HPDE6-E6E7 (cell line): ENCODE results near the gene MYH1.
"Not testable (repeated sequence)": the region's sequence is repeated elsewhere in the genome, so short reads cannot be mapped to it uniquely, and the experiment has no call there.

Experiments
- DNase-seq: peaks from one replicate; pipeline ENCODE4 v3.0.0; 2011; ENCODE audit warnings: missing footprints; ENCODE audit errors: extremely low spot score

The MYH1 gene

GRCh38 chr17:10518271-10519037 is at the start of gene MYH1:
MYH1 (minus strand) TSS chr17:10518542; CDS start chr17:10516642, 1,900 bp downstream.
- no peak for DNase-seq

- no peak for DNase-seq
Measured at GRCh38 chr17:10563991-10564660, 45.8 kb upstream of the MYH1 start.

- no peak for DNase-seq
Measured at GRCh38 chr17:10558049-10558448, 39.7 kb upstream of the MYH1 start.

GRCh38 chr17:10557422-10557821 is 39.1 kb upstream of the MYH1 start:
- no peak for DNase-seq

GRCh38 chr17:10556301-10557005 is 38.1 kb upstream of the MYH1 start:
- DNase-seq = no peak

- no peak for DNase-seq
Measured at GRCh38 chr17:10550014-10550413, 31.7 kb upstream of the MYH1 start.

GRCh38 chr17:10549096-10549842 is 30.9 kb upstream of the MYH1 start, which contains the start of gene MYH2:
MYH2 (minus strand) TSS chr17:10549658; CDS start chr17:10547920, 1,738 bp downstream.
- no peak for DNase-seq

GRCh38 chr17:10547351-10547750 is 29.0 kb upstream of the MYH1 start:
- no peak for DNase-seq

- not testable (repeated sequence) for DNase-seq
Measured at GRCh38 chr17:10543486-10543885, 25.1 kb upstream of the MYH1 start.

GRCh38 chr17:10541179-10541578 is 22.8 kb upstream of the MYH1 start:
- DNase-seq = not testable (repeated sequence)

GRCh38 chr17:10532026-10532425 is 13.7 kb upstream of the MYH1 start:
- DNase-seq = no peak

- DNase-seq = no peak
Measured at GRCh38 chr17:10527419-10527818, 9.1 kb upstream of the MYH1 start.

GRCh38 chr17:10526517-10526916 is 8.2 kb upstream of the MYH1 start:
- no peak for DNase-seq

GRCh38 chr17:10523064-10523463 is 4.7 kb upstream of the MYH1 start:
- DNase-seq = no peak

GRCh38 chr17:10521949-10522348 is 3.6 kb upstream of the MYH1 start:
- DNase-seq = no peak

GRCh38 chr17:10516638-10517037 is 1.7 kb downstream of the MYH1 start:
- DNase-seq = no peak

GRCh38 chr17:10516065-10516464 is 2.3 kb downstream of the MYH1 start:
- DNase-seq = no peak

- no peak for DNase-seq
Measured at GRCh38 chr17:10513299-10514067, 4.9 kb downstream of the MYH1 start.

- DNase-seq = no peak
Measured at GRCh38 chr17:10512856-10513255, 5.5 kb downstream of the MYH1 start.

- no peak for DNase-seq
Measured at GRCh38 chr17:10499950-10500349, 18.4 kb downstream of the MYH1 start.

GRCh38 chr17:10492004-10492403 is 26.3 kb downstream of the MYH1 start:
- DNase-seq = no peak
